ENCODE results near the gene EPB41L1.

EPB41L1 gene

GRCh38 chr20:36236786-36237121 is 82.2 kb downstream of the EPB41L1 start:
- no peak overlapping the region for H3K18ac ChIP-seq (ENCODE audit: low read length)
- no peak overlapping the region for H2AK5ac ChIP-seq (ENCODE audit: low read depth, low read length)
- peak overlapping the region; percentile 70 for H3K4me2 ChIP-seq (ENCODE audit: insufficient read depth, low read length, poor library complexity, severe bottlenecking)
- H3K23ac ChIP-seq (ENCODE audit: low read depth, low read length, poor library complexity), result no peak overlapping the region
- no peaks in the 10 kb centered on the region for H3K27me3 ChIP-seq (ENCODE audit: control insufficient read depth in 3 of 3, insufficient read depth in 3 of 3, low read depth in 1 of 3, low read length in 3 of 3)
- no peak overlapping the region for H2BK15ac ChIP-seq (ENCODE audit: low read length)
- no peaks in the 10 kb centered on the region for H3K9me3 ChIP-seq (replicated peaks in 1 of 2; ENCODE audit: control insufficient read depth in 2 of 2, insufficient read depth in 1 of 2, low read depth in 1 of 2, low read length in 2 of 2)
- H2AFZ ChIP-seq (ENCODE audit: low read length), result peak overlapping the region; percentile 99
- peak overlapping the region; percentile 28 for H3K27ac ChIP-seq (replicated peaks; ENCODE audit: low read length)
- no CpG with 5 or more reads among the region's 6 CpGs for WGBS, 2 donors (ENCODE audit: extremely low coverage in 2 of 2, insufficient read length in 2 of 2, insufficient replicate concordance in 1 of 2)
- peaks cover 12 to 30% of the 10 kb centered on the region in 2 donors for H3K36me3 ChIP-seq (replicated peaks in 1 of 2; ENCODE audit: control insufficient read depth in 2 of 2, insufficient read depth in 2 of 2, low read length in 2 of 2)
- no peak overlapping the region for H3K4ac ChIP-seq (ENCODE audit: low read length)
- no peak overlapping the region for H3K9ac ChIP-seq (ENCODE audit: low read depth, low read length, poor library complexity)
- H4K91ac ChIP-seq (ENCODE audit: low read depth, low read length, poor library complexity), result no peak overlapping the region
- no peak for DNase-seq (ENCODE audit: low spot score)
- H4K8ac ChIP-seq (ENCODE audit: low read depth, low read length), result no peak overlapping the region
- no peak overlapping the region for H2BK120ac ChIP-seq (ENCODE audit: low read depth, low read length)
- no peak overlapping the region for H2BK5ac ChIP-seq (ENCODE audit: low read length)
- no peaks in the 10 kb centered on the region for H3K79me1 ChIP-seq (ENCODE audit: low read depth, low read length)
- H2BK12ac ChIP-seq (ENCODE audit: low read length), result no peak overlapping the region
- no peak overlapping the region for H3K14ac ChIP-seq (ENCODE audit: low read length)
- peaks cover 4 to 9% of the 10 kb centered on the region in 2 donors for H3K4me1 ChIP-seq (ENCODE audit: control insufficient read depth in 2 of 2, insufficient read depth in 1 of 2, low read depth in 1 of 2, low read length in 2 of 2)
- peak overlapping the region; percentile 82 to 93 for H3K4me3 ChIP-seq (ENCODE audit: low read length in 2 of 2)

DNA sequence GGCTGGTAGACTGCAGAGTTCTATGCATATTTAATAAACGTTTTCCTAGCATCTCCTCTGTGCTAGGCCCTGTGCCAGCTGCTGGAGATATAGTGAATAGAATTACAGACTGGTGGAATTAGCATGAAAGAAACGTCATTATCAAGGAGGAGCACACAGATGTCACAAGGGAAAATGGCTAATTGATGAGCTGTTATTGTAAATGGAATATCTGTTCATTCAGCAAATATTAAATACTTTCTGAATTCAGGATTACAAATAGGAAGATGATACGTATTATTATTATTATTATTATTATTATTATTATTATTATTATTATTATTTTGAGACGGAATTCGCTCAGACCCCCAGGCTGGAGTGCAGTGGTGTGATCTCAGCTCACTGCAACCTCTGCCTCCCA is 82.9 kb downstream of the EPB41L1 start:
- H3K4me3 ChIP-seq (ENCODE audit: low read length in 2 of 2), result peak overlapping the region in 1 of 2 donors; percentile 82
- no peak overlapping the region for H3K9ac ChIP-seq (ENCODE audit: low read depth, low read length, poor library complexity)
- no peaks in the 10 kb centered on the region for H3K9me3 ChIP-seq (replicated peaks in 1 of 2; ENCODE audit: control insufficient read depth in 2 of 2, insufficient read depth in 1 of 2, low read depth in 1 of 2, low read length in 2 of 2)
- H2AK5ac ChIP-seq (ENCODE audit: low read depth, low read length), result no peak overlapping the region
- H2BK15ac ChIP-seq (ENCODE audit: low read length), result no peak overlapping the region
- no peak overlapping the region for H2BK12ac ChIP-seq (ENCODE audit: low read length)
- no peaks in the 10 kb centered on the region for H3K79me1 ChIP-seq (ENCODE audit: low read depth, low read length)
- H2AFZ ChIP-seq (ENCODE audit: low read length), result no peak overlapping the region
- no peak overlapping the region for H3K27ac ChIP-seq (replicated peaks; ENCODE audit: low read length)
- peaks cover 4 to 9% of the 10 kb centered on the region in 2 donors for H3K4me1 ChIP-seq (ENCODE audit: control insufficient read depth in 2 of 2, insufficient read depth in 1 of 2, low read depth in 1 of 2, low read length in 2 of 2)
- WGBS, 2 donors (ENCODE audit: extremely low coverage in 2 of 2, insufficient read length in 2 of 2, insufficient replicate concordance in 1 of 2), result no CpG with 5 or more reads among the region's 5 CpGs
- H3K27me3 ChIP-seq (ENCODE audit: control insufficient read depth in 3 of 3, insufficient read depth in 3 of 3, low read depth in 1 of 3, low read length in 3 of 3), result no peaks in the 10 kb centered on the region
- peaks cover 12 to 37% of the 10 kb centered on the region in 2 donors for H3K36me3 ChIP-seq (replicated peaks in 1 of 2; ENCODE audit: control insufficient read depth in 2 of 2, insufficient read depth in 2 of 2, low read length in 2 of 2)
- H3K4ac ChIP-seq (ENCODE audit: low read length), result no peak overlapping the region
- peak overlapping the region; percentile 70 for H3K4me2 ChIP-seq (ENCODE audit: insufficient read depth, low read length, poor library complexity, severe bottlenecking)
- H4K91ac ChIP-seq (ENCODE audit: low read depth, low read length, poor library complexity), result no peak overlapping the region
- H2BK5ac ChIP-seq (ENCODE audit: low read length), result no peak overlapping the region
- no peak overlapping the region for H4K8ac ChIP-seq (ENCODE audit: low read depth, low read length)
- H2BK120ac ChIP-seq (ENCODE audit: low read depth, low read length), result no peak overlapping the region
- H3K18ac ChIP-seq (ENCODE audit: low read length), result no peak overlapping the region
- H3K14ac ChIP-seq (ENCODE audit: low read length), result no peak overlapping the region
- no peak overlapping the region for H3K23ac ChIP-seq (ENCODE audit: low read depth, low read length, poor library complexity)
- DNase-seq (ENCODE audit: low spot score), result no peak

DNA sequence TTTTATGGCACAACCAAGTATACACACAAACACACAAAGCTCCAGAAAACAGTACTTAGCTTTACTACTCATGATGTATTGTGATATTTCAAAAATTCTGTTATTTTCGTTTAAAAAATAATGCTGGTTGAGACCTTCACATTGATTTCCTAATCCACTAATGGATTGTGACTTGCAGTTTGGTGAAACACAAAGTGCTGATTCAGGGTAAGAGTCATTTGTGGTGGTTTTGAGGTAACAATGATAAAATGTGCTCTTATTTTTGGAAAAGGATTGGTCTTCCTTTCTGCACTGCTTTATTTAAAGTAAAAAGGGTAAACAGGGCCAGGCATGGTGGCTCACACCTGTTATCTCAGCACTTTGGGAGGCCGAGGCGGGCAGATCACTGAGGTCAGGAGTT is 83.6 kb downstream of the EPB41L1 start:
- no peaks in the 10 kb centered on the region for H3K27me3 ChIP-seq (ENCODE audit: control insufficient read depth in 3 of 3, insufficient read depth in 3 of 3, low read depth in 1 of 3, low read length in 3 of 3)
- H3K18ac ChIP-seq (ENCODE audit: low read length), result no peak overlapping the region
- H3K14ac ChIP-seq (ENCODE audit: low read length), result no peak overlapping the region
- WGBS, 2 donors (ENCODE audit: extremely low coverage in 2 of 2, insufficient read length in 2 of 2, insufficient replicate concordance in 1 of 2), result no CpG with 5 or more reads among the region's 3 CpGs
- H2BK15ac ChIP-seq (ENCODE audit: low read length), result no peak overlapping the region
- peaks cover 12 to 44% of the 10 kb centered on the region in 2 donors for H3K36me3 ChIP-seq (replicated peaks in 1 of 2; ENCODE audit: control insufficient read depth in 2 of 2, insufficient read depth in 2 of 2, low read length in 2 of 2)
- no peak overlapping the region for H2AK5ac ChIP-seq (ENCODE audit: low read depth, low read length)
- H3K4ac ChIP-seq (ENCODE audit: low read length), result no peak overlapping the region
- H2BK5ac ChIP-seq (ENCODE audit: low read length), result no peak overlapping the region
- H4K91ac ChIP-seq (ENCODE audit: low read depth, low read length, poor library complexity), result no peak overlapping the region
- no peak overlapping the region for H3K4me2 ChIP-seq (ENCODE audit: insufficient read depth, low read length, poor library complexity, severe bottlenecking)
- H3K4me3 ChIP-seq (ENCODE audit: low read length in 2 of 2), result no peak overlapping the region
- H2BK120ac ChIP-seq (ENCODE audit: low read depth, low read length), result no peak overlapping the region
- H2BK12ac ChIP-seq (ENCODE audit: low read length), result no peak overlapping the region
- no peaks in the 10 kb centered on the region for H3K9me3 ChIP-seq (replicated peaks in 1 of 2; ENCODE audit: control insufficient read depth in 2 of 2, insufficient read depth in 1 of 2, low read depth in 1 of 2, low read length in 2 of 2)
- H2AFZ ChIP-seq (ENCODE audit: low read length), result no peak overlapping the region
- no peak overlapping the region for H4K8ac ChIP-seq (ENCODE audit: low read depth, low read length)
- H3K4me1 ChIP-seq (ENCODE audit: control insufficient read depth in 2 of 2, insufficient read depth in 1 of 2, low read depth in 1 of 2, low read length in 2 of 2), result peaks cover 4 to 9% of the 10 kb centered on the region in 2 donors
- no peak overlapping the region for H3K27ac ChIP-seq (replicated peaks; ENCODE audit: low read length)
- H3K79me1 ChIP-seq (ENCODE audit: low read depth, low read length), result no peaks in the 10 kb centered on the region
- H3K23ac ChIP-seq (ENCODE audit: low read depth, low read length, poor library complexity), result no peak overlapping the region
- H3K9ac ChIP-seq (ENCODE audit: low read depth, low read length, poor library complexity), result no peak overlapping the region
- DNase-seq (ENCODE audit: low spot score), result no peak

GRCh38 chr20:36238760-36239159 is 84.2 kb downstream of the EPB41L1 start:
- Histone ChIP-seq H3K4me1 (ENCODE audit: control insufficient read depth in 2 of 2, insufficient read depth in 1 of 2, low read depth in 1 of 2, low read length in 2 of 2) (peaks cover 4 to 9% of the 10 kb centered on the region in 2 donors), H3K36me3 (replicated peaks in 1 of 2; ENCODE audit: control insufficient read depth in 2 of 2, insufficient read depth in 2 of 2, low read length in 2 of 2) (peaks cover 12 to 50% of the 10 kb centered on the region in 2 donors), H3K4me3 (ENCODE audit: low read length in 2 of 2) (no peak overlapping the region), H2AK5ac (ENCODE audit: low read depth, low read length) (no peak overlapping the region), H3K4ac (ENCODE audit: low read length) (no peak overlapping the region), H2AFZ (ENCODE audit: low read length) (no peak overlapping the region), H3K27ac (replicated peaks; ENCODE audit: low read length) (no peak overlapping the region), H3K23ac (ENCODE audit: low read depth, low read length, poor library complexity) (no peak overlapping the region), H2BK5ac (ENCODE audit: low read length) (no peak overlapping the region), H3K9me3 (replicated peaks in 1 of 2; ENCODE audit: control insufficient read depth in 2 of 2, insufficient read depth in 1 of 2, low read depth in 1 of 2, low read length in 2 of 2) (no peaks in the 10 kb centered on the region), H2BK12ac (ENCODE audit: low read length) (no peak overlapping the region), H4K8ac (ENCODE audit: low read depth, low read length) (no peak overlapping the region), H3K9ac (ENCODE audit: low read depth, low read length, poor library complexity) (no peak overlapping the region), H3K18ac (ENCODE audit: low read length) (no peak overlapping the region), H3K14ac (ENCODE audit: low read length) (no peak overlapping the region), H4K91ac (ENCODE audit: low read depth, low read length, poor library complexity) (no peak overlapping the region), H2BK120ac (ENCODE audit: low read depth, low read length) (no peak overlapping the region), H2BK15ac (ENCODE audit: low read length) (no peak overlapping the region), H3K27me3 (ENCODE audit: control insufficient read depth in 3 of 3, insufficient read depth in 3 of 3, low read depth in 1 of 3, low read length in 3 of 3) (no peaks in the 10 kb centered on the region), H3K79me1 (ENCODE audit: low read depth, low read length) (no peaks in the 10 kb centered on the region), H3K4me2 (ENCODE audit: insufficient read depth, low read length, poor library complexity, severe bottlenecking) (no peak overlapping the region)
- no peak for DNase-seq (ENCODE audit: low spot score)
- WGBS, 2 donors (ENCODE audit: extremely low coverage in 2 of 2, insufficient read length in 2 of 2, insufficient replicate concordance in 1 of 2), result no CpG with 5 or more reads among the region's 3 CpGs

Measured in neuronal stem cell (in vitro differentiated cells).